ENCODE data around the gene ARHGAP8.
"Not testable (repeated sequence)": the region's sequence is repeated elsewhere in the genome, so short reads cannot be mapped to it uniquely, and the experiment has no call there.

Gene ARHGAP8

DNA sequence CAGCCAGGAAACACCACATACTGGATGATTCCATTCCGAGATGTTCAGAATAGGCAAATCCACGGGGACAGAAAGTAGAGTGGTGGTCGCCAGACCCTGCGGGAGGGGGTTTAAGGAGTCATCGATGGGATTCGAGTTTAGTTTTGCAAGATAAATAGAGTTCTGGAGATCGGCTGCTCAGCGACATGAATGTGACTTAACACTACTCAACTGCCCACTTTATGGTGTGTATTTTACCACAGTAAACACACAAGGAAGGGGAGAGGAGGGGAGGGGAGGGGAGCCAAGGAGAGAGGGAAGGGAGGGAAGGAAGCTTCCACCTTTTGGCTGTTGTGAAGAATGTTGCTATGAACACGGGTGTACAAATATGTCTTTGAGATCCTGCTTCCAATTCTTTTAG, 10.4 kb upstream of the ARHGAP8 start:
- DNase-seq: no peak

GRCh38 chr22:44743247-44743646, 9.1 kb upstream of the ARHGAP8 start:
- DNase-seq: no peak

GRCh38 chr22:44743804-44744211, 8.6 kb upstream of the ARHGAP8 start:
- DNase-seq: no peak

DNA sequence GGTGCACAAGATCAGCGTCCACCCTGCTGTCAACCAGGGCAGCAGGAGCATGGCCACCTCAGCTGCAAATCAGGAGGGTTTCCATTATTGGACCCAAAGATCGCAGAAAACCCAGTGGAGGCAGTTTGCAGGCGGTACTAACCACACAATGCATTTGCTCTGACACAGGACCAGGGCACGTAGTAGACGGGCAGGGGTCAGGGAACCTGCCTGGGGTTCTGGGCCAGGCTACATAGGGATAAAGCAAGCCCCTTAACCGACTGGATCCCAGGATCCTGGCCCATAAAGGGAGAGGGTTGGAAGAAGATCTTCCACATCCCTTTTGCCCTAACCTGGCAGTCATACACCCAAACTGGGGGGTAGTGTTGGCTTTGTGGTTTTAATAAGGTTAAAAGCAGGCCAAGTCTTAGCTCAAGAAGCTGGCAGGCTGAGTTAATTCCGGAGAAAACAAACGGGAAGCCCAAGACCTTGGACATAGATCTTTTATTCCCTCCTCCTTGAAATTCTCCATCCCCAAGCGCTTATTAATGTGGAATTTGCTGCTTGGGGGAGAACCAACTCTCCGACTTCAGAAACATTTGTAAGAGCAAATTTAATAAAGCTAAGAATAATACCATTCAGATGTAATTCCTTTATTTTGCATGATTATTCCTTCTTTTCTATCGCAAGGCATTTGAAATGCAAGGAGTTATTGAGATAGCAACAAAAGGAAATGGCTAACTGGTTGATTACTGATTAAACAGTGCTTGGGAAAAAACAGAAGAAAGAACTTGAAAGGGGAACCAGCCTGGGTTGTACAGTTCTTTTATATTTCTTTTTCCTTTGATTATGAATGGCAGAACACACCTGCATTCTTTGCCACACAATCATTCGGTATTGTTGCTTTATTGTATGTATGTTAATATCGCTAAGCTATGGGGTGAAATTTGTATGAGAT, 6.3 kb upstream of the ARHGAP8 start:
- DNase-seq: no peak

GRCh38 chr22:44747784-44748127, 4.6 kb upstream of the ARHGAP8 start:
- not testable (repeated sequence) for DNase-seq

DNA sequence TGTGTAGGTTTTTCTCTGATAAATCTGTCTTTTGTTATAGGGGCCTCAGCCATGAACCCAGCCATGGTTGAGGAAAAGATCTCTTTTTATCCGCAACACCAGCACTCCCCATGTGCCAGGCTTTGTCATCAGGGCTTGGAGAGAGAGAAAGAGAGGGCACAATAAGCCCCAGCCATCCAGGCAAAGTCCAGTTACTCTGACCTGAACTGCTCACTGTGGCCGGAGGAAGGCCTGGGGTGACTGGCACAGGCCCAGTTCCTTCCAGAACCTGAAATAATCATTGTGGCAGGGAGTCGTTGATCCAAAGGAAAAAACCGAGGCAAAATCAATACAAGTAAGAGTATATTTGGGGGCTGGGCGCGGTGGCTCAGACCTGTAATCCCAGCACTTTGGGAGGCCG, 3.9 kb upstream of the ARHGAP8 start:
- DNase-seq: no peak

DNA sequence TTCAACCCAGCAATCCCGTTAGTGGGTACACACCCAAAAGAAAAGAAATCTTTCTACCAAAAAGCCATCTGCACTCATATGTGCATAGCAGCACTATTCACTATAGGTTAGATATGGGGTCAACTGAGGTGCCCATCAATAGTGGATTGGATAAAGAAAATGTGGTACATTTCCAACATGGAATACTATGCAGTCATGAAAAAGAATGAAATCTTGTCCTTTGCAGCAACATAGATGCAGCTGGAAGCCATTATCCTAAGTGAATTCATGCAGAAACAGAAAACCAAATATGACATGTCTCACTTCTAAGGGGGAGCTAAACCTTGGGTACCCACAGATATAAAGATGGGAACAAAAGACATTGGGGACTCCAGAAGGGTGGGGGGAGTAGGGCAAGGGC, 1.9 kb upstream of the ARHGAP8 start:
- no peak for DNase-seq

DNA sequence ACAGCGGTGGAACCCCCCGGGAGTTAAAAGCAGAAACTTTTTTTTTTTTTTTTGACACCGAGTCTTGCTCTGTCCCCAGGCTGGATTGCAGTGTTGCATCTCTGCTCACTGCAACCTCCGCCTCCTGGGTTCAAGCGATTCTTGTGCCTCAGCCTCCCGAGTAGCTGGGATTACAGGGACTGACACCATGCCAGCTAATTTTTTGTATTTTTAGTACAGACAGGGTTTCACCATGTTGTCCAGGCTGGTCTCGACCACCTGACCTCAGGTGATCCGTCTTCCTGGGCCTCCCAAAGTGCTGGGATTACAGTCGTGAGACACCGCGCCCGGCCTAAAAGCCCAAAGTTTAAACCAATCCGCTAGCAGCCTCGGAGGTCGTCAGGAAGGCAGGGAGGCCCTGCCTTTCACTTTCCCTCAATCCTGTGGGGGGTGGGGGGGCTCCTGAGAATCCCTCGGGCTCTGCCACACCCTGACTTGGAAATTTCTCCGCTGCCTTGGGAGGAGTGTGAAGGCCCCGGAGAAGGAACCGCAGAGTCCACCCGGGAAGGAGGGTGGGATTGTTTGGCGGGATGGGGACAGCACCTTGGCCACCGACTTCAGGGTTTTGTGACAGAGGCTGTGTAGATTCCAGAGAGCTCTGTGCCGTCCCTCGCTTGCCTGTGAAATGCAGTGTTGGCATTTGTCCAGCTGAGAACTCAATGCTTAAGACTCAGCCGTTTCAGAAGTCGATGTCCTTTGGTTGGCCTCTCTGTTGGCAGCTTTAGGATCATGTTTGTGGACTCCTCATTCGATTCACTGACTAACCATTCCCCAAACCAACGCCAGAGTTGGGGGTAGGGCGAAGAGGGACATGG, 1.0 kb downstream of the ARHGAP8 start:
- DNase-seq: no peak

DNA sequence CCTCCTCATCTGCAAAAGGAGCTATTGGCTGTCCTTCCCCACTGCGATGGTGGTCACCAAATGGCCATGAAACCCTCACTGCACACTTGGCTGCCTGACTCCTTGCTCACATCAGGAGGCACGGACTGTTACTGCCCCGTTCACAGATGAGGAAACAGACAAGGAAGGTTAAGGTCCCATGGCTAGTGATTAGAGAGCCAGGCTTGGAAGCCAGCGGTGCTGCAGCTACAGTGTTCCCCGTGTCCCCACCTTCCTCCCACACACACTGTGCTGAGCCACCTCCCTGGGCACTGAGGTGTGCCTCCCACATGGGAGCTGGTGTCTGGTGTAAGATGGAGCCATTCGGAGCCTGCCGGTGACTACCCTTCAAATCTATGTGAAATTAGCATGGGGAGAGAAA, 2.6 kb downstream of the ARHGAP8 start:
- DNase-seq: no peak

- DNase-seq: no peak
Measured at GRCh38 chr22:44755417-44755816, 3.0 kb downstream of the ARHGAP8 start.

GRCh38 chr22:44755956-44756361, 3.6 kb downstream of the ARHGAP8 start:
- no peak for DNase-seq

DNA sequence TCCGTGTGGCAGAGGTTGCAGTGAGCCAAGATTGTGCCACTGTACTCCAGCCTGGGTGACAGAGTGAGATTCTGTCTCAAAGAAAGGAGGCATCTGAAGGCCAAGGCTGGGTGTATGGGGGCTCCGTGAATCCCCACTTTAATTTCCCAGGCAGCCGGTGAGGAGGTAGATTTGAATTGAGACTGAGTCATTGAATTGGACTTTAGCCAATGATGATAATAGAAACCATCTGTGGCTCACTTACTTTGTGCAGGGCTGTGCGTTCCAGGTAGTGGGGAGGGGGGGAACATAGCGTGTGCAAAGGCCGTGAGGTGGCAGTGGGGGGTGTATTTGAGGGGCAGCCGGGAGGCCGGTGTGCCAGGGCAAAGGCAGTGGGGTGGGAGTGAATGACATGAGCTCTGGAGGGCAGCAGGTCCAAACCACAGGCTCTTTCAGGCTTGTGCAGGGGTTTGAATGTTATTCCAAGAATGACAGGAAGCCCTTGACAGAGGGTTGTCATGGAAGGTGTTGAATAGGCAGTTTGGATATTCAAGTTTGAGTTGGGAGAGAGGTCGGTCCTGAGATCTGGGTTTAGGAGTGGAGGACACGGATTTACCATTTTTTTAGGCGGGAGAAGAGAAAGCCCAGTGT, 6.1 kb downstream of the ARHGAP8 start:
- DNase-seq: no peak

DNA sequence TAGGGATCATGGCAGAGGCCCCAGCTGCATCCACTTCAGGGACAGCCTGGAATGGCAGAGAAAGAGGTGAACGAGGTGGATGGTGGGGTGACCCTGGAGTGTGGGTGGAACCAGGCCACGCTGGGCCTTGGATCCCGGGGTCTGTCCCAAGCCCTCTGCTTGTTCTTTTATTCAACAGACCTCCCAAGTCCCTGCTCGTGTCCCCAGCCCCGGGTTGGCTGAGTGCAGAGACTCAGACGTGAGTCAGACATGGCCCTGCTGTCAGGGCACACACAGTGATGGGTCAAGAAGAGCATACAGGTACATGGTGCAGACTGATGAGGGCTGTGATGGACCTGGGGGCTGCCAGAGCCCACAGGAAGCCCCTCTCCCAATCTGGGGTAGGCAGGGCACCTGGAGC, 6.6 kb downstream of the ARHGAP8 start:
- no peak for DNase-seq

DNA sequence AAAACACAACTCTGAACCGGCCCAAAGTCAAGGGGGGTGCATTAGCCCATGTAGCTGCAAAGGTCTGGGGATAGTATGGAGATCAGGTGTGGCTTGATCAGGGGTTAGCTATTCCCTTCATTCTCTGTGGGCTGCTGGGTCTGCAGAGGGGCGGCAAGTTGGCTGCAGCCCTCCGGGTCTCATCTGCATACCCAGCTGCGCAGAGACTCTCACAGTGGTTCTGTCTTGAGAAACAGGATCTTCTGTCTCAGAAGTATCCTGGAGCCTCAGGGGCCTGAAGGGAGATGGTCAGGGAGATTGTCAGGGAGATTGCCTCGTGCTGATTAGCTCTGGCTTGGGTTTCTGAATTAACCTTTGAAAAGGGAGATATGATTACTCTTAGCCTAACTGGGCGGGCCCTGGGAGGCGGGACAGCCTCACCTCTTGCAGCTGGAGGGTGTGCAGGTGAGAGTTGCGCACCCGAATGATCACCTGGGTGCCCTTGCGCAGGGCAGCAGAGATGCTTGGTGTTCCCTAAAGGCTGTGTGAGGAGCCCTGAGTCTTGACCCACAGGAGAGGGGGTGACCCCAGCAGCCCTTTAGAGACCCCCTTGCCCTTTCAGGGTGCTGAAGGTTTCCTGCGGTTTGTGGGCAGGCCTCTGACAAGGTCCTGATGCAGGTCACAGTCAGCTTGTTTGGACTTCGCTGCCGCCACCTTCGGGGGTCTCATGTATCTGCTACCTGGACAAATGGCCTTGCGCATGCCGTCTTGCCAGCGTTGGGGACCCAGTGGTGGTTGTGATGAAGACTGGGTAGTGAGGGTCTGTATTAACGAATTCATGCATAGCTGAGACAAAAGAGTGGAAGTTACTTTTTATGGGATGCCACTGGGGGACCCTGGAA, 7.3 kb downstream of the ARHGAP8 start:
- DNase-seq: no peak

- DNase-seq: no peak
Measured at GRCh38 chr22:44760476-44760875, 8.1 kb downstream of the ARHGAP8 start.

DNA sequence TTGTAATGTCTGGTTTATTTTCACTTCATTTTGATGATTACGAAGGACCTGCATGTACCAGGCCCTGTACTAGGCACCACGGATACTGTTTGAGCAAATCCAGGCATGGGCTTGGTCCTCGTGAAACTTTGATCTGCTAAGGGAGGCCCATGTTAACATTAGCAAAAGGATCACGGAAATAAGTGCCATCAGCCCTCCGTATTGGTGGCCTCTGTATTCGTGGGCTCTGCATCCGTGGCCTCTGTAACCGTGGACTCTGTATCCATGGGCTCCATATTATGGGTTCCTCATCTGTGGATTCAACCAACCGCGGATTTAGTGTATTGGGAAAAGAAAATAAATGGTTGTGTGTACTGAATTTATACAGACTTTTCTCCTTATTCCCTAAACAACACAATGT, 8.7 kb downstream of the ARHGAP8 start:
- no peak for DNase-seq

DNA sequence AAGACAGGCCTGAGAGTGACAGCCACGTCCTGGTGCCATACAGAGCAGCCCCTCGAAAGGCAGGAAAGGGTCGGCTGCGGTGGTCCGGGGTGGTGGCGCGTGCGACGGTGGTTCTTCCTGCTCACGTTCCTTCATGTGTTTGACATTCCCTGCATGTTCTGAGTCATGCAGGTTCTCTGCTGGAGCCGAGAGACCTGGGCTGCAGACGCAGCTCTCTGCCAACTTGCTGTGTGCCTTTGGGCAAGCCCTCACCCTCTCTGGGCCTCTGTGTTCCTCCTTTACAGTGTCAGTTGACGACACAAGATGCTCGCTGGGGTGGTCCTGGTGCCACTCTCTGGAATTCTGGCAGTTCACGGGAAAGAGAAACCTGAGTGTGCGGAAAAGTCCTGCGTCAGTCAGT, 12.0 kb downstream of the ARHGAP8 start:
- no peak for DNase-seq

DNA sequence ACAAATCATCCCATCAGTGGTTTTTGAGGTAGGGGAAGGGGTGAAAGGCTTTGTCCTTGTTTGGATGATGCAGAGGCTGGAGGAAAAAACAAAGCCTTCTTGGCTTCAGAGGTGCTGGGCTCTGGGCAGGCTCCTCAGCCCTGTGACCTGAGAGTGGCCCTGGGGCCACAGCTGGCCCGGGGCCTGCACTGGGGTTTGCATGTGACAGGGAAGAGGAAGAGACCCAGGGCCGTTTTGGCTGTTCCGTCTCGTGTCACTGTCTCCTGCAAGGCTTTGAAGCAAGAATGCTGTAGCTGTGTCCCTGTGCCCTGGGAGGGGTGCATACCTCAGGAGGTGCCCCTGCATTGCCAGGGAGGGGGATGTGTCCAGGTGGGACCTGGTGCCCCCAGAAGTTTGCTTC, 12.6 kb downstream of the ARHGAP8 start:
- no peak for DNase-seq

- no peak for DNase-seq
Measured at GRCh38 chr22:44765571-44766285, 13.4 kb downstream of the ARHGAP8 start.

GRCh38 chr22:44773082-44773481, 20.7 kb downstream of the ARHGAP8 start:
- DNase-seq: no peak

DNA sequence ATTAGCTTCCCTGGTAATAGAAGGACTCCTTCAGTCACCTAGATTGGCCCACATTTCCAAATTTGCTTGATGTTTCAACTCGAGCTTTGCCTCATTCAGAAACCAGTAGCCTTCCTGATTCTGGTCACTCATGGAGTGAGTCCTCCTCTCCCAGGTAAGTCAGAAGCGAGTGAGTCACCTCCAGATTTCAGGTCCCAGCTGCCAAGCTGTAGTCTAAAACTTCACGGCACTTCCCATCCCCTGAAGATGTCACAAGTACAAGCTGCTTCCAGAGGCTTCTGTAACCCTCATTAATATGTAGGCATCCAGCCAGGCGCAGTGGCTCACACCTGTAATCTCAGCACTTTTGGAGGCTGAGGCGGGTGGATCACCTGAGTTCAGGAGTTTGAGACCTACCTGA, 23.5 kb downstream of the ARHGAP8 start:
- no peak for DNase-seq

Measured in effector CD4-positive, alpha-beta T cell (primary cell).